A549 (cell line): Measurements from ENCODE around the gene ADCYAP1R1. TPM values are rescaled to one million over a fixed set of nuclear protein-coding genes. Genes with fewer than 3 reads are reported as not detected.

Experiments used
- ATAC-seq, 2 experiments: fragments of 200-7000 bp in 1 of 2; fragments of >200 bp in 1 of 2; cut with Nextera tagmentation in 1 of 2; cut with Tn5 transposase in 1 of 2; 3 replicates each; pipeline versions ENCODE4 v1.8.0 to v1.9.1; 2018 to 2020; ENCODE audit warnings: mild to moderate bottlenecking in 1 of 2, moderate library complexity in 1 of 2
- CTCF ChIA-PET: fragments of 300-600 bp; sonication (Branson Sonifier 250); formaldehyde crosslinking; extraction: SDS; loops from one replicate; lab custom pipeline; 2021; ENCODE audit warnings: antibody characterized with exemption, inconsistent platforms; lab: Yijun Ruan, JAX
- POLR2A ChIA-PET: fragments of 350-600 bp; formaldehyde crosslinking; extraction: SDS; loops from one replicate; lab custom pipeline; 2021; ENCODE audit warnings: antibody characterized with exemption, inconsistent platforms; lab: Yijun Ruan, JAX
- DNase-seq, 2 experiments: peaks; one replicate each; pipeline versions ENCODE4 v3.0.0 to v3.0.0-alpha.2; 2011 to 2016; ENCODE audit warnings: low read depth in 1 of 2, low spot score in 1 of 2
- FAIRE-seq: peaks from 2 replicates; lab custom pipeline; 2011; peaks lifted over from hg19 to GRCh38; lab: Jason Lieb, UNC
- H3K27ac ChIP-seq, 2 experiments: fragments of >200 bp; sonication (Bioruptor Twin); formaldehyde crosslinking; 3 replicates each; pipeline ENCODE4 v1.5.1; 2016 to 2017
- H3K4me1 ChIP-seq: fragments of >200 bp; sonication (Bioruptor Twin); formaldehyde crosslinking; 3 replicates; pipeline ENCODE4 v1.6.1; 2016
- H3K4me2 ChIP-seq: fragments of >200 bp; sonication (Bioruptor Twin); formaldehyde crosslinking; 3 replicates; pipeline ENCODE4 v1.6.1; 2016
- H3K4me3 ChIP-seq: fragments of >200 bp; sonication (Bioruptor Twin); formaldehyde crosslinking; 3 replicates; pipeline ENCODE4 v1.5.1; 2016
- H3K9me3 ChIP-seq: fragments of >200 bp; sonication (Bioruptor Twin); formaldehyde crosslinking; 3 replicates; pipeline ENCODE4 v1.6.1; 2016
- CEBPB ChIP-seq, 2 experiments: fragments of >200 bp in 1 of 2; sonication (Bioruptor Twin) in 1 of 2; formaldehyde crosslinking in 1 of 2; IDR thresholded peaks; 2 replicates each; pipeline ENCODE4 v1.6.1; 2012 to 2016
- CHD2 ChIP-seq: fragments of 150-350 bp; IDR thresholded peaks from 2 replicates; pipeline ENCODE4 v1.6.1; 2014; ENCODE audit warnings: low read length; ENCODE audit not compliant: partially characterized antibody
- EHF ChIP-seq: fragments of 250-450 bp; sonication (Bioruptor Pico); IDR thresholded peaks from 2 replicates; pipeline ENCODE4 v1.5.0; 2020; ENCODE audit warnings: mild to moderate bottlenecking
- EHMT2 ChIP-seq: fragments of 200-600 bp; sonication (generic); IDR thresholded peaks from 2 replicates; pipeline ENCODE4 v1.6.1; 2016; ENCODE audit warnings: antibody characterized with exemption, low read depth, mild to moderate bottlenecking, moderate library complexity
- EP300 ChIP-seq, 2 experiments: fragments of >200 bp; sonication (Bioruptor Twin); formaldehyde crosslinking; IDR thresholded peaks; 2 replicates in 1 of 2; 3 replicates in 1 of 2; pipeline ENCODE4 v1.6.1; 2016 to 2017
- ESRRA ChIP-seq: fragments of 150-350 bp; IDR thresholded peaks from 2 replicates; pipeline ENCODE4 v1.6.1; 2014; ENCODE audit warnings: mild to moderate bottlenecking, low read length, borderline replicate concordance
- FOSL2 ChIP-seq, 2 experiments: fragments of 450-650 bp in 1 of 2; fragments of >200 bp in 1 of 2; sonication (Bioruptor Twin) in 1 of 2; formaldehyde crosslinking; IDR thresholded peaks; 2 replicates each; pipeline versions ENCODE4 v1.5.0 to v1.6.1; 2016 to 2020; ENCODE audit warnings: mild to moderate bottlenecking in 1 of 2, moderate library complexity in 1 of 2
- HDAC2 ChIP-seq: fragments of 200-600 bp; sonication (generic); IDR thresholded peaks from 2 replicates; pipeline ENCODE4 v1.6.1; 2016
- HEYL ChIP-seq: fragments of 250-450 bp; sonication (Bioruptor Pico); IDR thresholded peaks from 2 replicates; pipeline ENCODE4 v1.8.0; 2021; ENCODE audit warnings: mild to moderate bottlenecking, moderate library complexity
- HOXB5 ChIP-seq: fragments of 250-450 bp; sonication (Bioruptor Pico); IDR thresholded peaks from 2 replicates; pipeline ENCODE4 v1.5.0; 2020; ENCODE audit warnings: mild to moderate bottlenecking, moderate library complexity
- JUN ChIP-seq, 2 experiments: fragments of >200 bp; sonication (Bioruptor Twin); formaldehyde crosslinking; IDR thresholded peaks; 2 replicates in 1 of 2; 3 replicates in 1 of 2; pipeline ENCODE4 v1.6.1; 2016 to 2017
- JUNB ChIP-seq: fragments of >200 bp; sonication (Bioruptor Twin); formaldehyde crosslinking; IDR thresholded peaks from 2 replicates; pipeline ENCODE4 v1.6.1; 2016
- MAZ ChIP-seq: fragments of 150-350 bp; IDR thresholded peaks from 2 replicates; pipeline ENCODE4 v1.6.1; 2014; ENCODE audit warnings: antibody characterized with exemption, low read depth, low read length, borderline replicate concordance
- NPAS2 ChIP-seq: fragments of 250-450 bp; sonication (Bioruptor Pico); IDR thresholded peaks from 2 replicates; pipeline ENCODE4 v1.8.0; 2022; ENCODE audit warnings: mild to moderate bottlenecking, moderate library complexity, borderline replicate concordance
- POLR2A ChIP-seq: IDR thresholded peaks from 2 replicates; pipeline ENCODE4 v1.6.1; 2012; ENCODE audit warnings: mild to moderate bottlenecking, low read length
- POLR2AphosphoS2 ChIP-seq: conservative IDR thresholded peaks from 2 replicates; pipeline ENCODE4 v1.6.1; 2012; ENCODE audit warnings: low read length, improper control_type of control experiment, inconsistent platforms
- RAD21 ChIP-seq, 2 experiments: fragments of >200 bp in 1 of 2; sonication (Bioruptor Twin) in 1 of 2; formaldehyde crosslinking in 1 of 2; IDR thresholded peaks in 1 of 2; conservative IDR thresholded peaks in 1 of 2; 2 replicates in 1 of 2; 3 replicates in 1 of 2; pipeline ENCODE4 v1.6.1; 2012 to 2018; ENCODE audit warnings: inconsistent platforms in 1 of 2
- RARB ChIP-seq: fragments of 250-450 bp; sonication (Bioruptor Pico); IDR thresholded peaks from 2 replicates; pipeline ENCODE4 v1.8.0; 2021; ENCODE audit warnings: mild to moderate bottlenecking, moderate library complexity
- RCOR1 ChIP-seq: fragments of 150-350 bp; IDR thresholded peaks from 2 replicates; pipeline ENCODE4 v1.6.1; 2014; ENCODE audit warnings: antibody characterized with exemption, low read length, low read depth
- RNF2 ChIP-seq: fragments of 200-600 bp; sonication (generic); IDR thresholded peaks from 2 replicates; pipeline ENCODE4 v1.6.1; 2016; ENCODE audit warnings: low read depth, mild to moderate bottlenecking, antibody characterized with exemption, moderate library complexity, borderline replicate concordance
- SMC3 ChIP-seq: fragments of >200 bp; sonication (Bioruptor Twin); formaldehyde crosslinking; IDR thresholded peaks from 3 replicates; pipeline ENCODE4 v1.6.1; 2018; ENCODE audit warnings: inconsistent platforms
- SREBF2 ChIP-seq: fragments of 450-650 bp; IDR thresholded peaks from 2 replicates; pipeline ENCODE4 v1.6.1; 2014; ENCODE audit warnings: mild to moderate bottlenecking, moderate library complexity
- ZC3H11A ChIP-seq: fragments of 450-650 bp; IDR thresholded peaks from 2 replicates; pipeline ENCODE4 v1.6.1; 2014; ENCODE audit warnings: antibody characterized with exemption, mild to moderate bottlenecking
- ZNF302 ChIP-seq: fragments of 250-450 bp; sonication (Bioruptor Pico); IDR thresholded peaks from 2 replicates; pipeline ENCODE4 v1.9.0; 2021; ENCODE audit warnings: inconsistent platforms, mild to moderate bottlenecking, moderate library complexity
- WGBS: methylation state at CpG from one replicate; pipeline ENCODE4 v1.1.6; 2017; ENCODE audit errors: missing lambda C conversion rate; 5-methylcytosine and 5-hydroxymethylcytosine counted together
- polyA plus RNA-seq, 4 experiments: library from polyadenylated mRNA; depleted of rRNA in 3 of 4; stranded (reverse); fragments of >200 nt; fragmentation: RNase III in 1 of 4; extraction: RNeasy Plus Mini Kit Qiagen cat#74134 plus additional on column Dnase treatment in 1 of 4; gene quantifications; 2 replicates in 3 of 4; 3 replicates in 1 of 4; pipeline ENCODE4 v1.2.3, GENCODE V29; 2011 to 2017
- TF ChIP-seq, protein P1 (sequence below): IDR thresholded peaks from 2 replicates; pipeline ENCODE4 v1.6.1; 2012
- TF ChIP-seq, protein P2 (sequence below): fragments of 250-450 bp; sonication (Bioruptor Pico); IDR thresholded peaks from 2 replicates; pipeline ENCODE4 v1.5.0; 2020; ENCODE audit warnings: low read depth, mild to moderate bottlenecking, moderate library complexity
- TF ChIP-seq, protein P3 (sequence below): fragments of >200 bp; sonication (Bioruptor Twin); formaldehyde crosslinking; IDR thresholded peaks from 3 replicates; pipeline ENCODE4 v1.6.1; 2016
- TF ChIP-seq, protein P4 (sequence below): fragments of 150-350 bp; IDR thresholded peaks from 2 replicates; pipeline ENCODE4 v1.6.1; 2014; ENCODE audit warnings: low read depth, mild to moderate bottlenecking, low read length

Gene ADCYAP1R1
- polyA plus RNA-seq, 2 of the 4 experiments (the other 2 are of a cell fraction): 0.01 TPM; not detected in 1

DNA sequence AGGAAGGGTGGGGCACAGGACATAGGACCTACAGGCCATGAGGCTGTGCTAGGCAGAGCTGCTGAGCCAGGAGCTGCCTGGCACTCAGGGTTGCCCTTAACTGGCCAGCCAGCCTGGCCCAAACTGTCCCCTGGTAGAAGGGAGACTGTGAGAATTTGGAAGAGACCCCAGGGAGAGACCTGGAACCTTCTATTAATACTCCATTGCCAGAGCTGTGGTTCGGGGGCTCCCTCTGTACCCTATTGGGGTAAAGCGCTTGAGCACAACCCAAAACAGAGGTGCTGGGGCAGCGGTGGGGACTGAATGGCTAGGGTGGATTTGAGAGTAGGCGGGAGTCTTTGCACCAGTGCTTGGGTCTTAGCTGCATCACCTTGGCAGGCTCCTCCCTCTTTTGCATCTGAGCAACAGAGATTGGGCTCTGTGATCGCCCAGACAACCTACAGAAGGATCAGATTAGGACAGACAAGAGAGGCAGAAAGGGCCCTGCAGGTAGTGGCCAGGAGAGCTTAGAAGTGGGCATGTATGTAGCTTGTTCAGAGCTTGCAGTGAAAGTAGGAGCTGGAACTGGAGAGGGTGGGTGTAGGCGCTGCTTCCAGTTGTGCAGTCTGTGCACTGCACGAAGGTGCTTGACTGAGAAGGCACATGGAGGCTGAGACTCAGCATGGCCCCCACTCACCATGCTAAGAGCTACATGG is 53.3 kb downstream of the ADCYAP1R1 start:
- H3K4me2 ChIP-seq: no peak overlapping the region
- H3K4me3 ChIP-seq: no peak overlapping the region
- FAIRE-seq (no peak), DNase-seq (no peak), ATAC-seq (no peak)
- 23% methylated on average over 7 of the region's 7 CpGs for WGBS
- no peak overlapping the region for H3K27ac ChIP-seq
- H3K9me3 ChIP-seq: no peaks in the 10 kb centered on the region
- H3K4me1 ChIP-seq: no peaks in the 10 kb centered on the region
- CTCF ChIA-PET: interaction anchor here (0.5 to 13.4 kb wide), 6 partner anchors 8 to 383 kb away, joined by 3 to 141 read pairs (median 3); no protein-coding TSS in a partner anchor
- no peak for TF ChIP-seq EHMT2
- TF ChIP-seq JUNB: no peak
- no peak for TF ChIP-seq RNF2
- no peak for TF ChIP-seq FOSL2 (IDR thresholded peaks at IDR 0.05)
- no peak for TF ChIP-seq FOSL2 (CRISPR knock-in tag; IDR thresholded peaks at IDR 0.05)
- no peak for TF ChIP-seq ZNF302 (CRISPR knock-in tag)
- TF ChIP-seq CHD2: no peak
- no peak for TF ChIP-seq RARB (CRISPR knock-in tag)
- TF ChIP-seq CEBPB (IDR thresholded peaks at IDR 0.05): no peak
- TF ChIP-seq HEYL (CRISPR knock-in tag): no peak
- no peak for TF ChIP-seq SREBF2
- TF ChIP-seq EP300 (IDR thresholded peaks at IDR 0.05): no peak
- TF ChIP-seq JUN (IDR thresholded peaks at IDR 0.05): no peak
- no peak for TF ChIP-seq SMC3
- TF ChIP-seq RAD21 (conservative IDR thresholded peaks at IDR 0.05 in 1 of 2, IDR thresholded peaks at IDR 0.05 in 1 of 2): no peak
- TF ChIP-seq, protein P1, sequence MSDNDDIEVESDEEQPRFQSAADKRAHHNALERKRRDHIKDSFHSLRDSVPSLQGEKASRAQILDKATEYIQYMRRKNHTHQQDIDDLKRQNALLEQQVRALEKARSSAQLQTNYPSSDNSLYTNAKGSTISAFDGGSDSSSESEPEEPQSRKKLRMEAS: no peak
- no peak for TF ChIP-seq POLR2A
- no peak for TF ChIP-seq EHF (CRISPR knock-in tag)
- no peak for TF ChIP-seq ESRRA
- no peak for TF ChIP-seq RCOR1
- POLR2A ChIA-PET: no interaction called here

DNA sequence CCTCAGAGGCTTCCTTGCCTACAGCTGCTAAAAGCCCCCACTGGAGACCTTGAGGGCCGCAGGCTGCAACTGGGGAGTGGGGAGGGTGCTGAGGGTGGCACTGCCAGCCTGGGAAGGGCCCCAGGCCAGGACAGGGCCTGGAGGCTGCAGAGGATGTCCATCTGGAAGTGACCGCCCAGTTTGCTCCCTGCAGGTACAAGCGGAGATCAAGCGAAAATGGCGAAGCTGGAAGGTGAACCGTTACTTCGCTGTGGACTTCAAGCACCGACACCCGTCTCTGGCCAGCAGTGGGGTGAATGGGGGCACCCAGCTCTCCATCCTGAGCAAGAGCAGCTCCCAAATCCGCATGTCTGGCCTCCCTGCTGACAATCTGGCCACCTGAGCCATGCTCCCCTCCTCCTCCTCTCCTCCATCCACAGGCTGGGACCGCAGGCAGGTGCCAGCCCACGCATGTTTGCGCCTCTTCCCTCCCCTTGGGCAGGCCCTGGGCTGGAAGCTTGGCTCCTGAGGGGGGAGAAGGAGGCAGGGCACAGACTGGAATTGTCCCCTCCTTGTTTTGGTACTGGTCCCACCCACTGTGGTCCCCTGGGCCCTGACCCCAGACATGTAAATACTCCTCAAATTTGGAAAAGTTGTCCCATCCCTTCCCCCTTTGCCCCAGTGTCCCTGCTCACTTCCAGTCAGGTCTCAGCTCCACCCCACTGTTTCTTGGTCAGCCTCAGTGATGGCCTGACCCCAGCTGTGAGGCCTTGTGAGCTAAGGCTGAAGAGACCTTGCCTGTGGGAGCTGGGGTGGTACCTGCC is 54.4 kb downstream of the ADCYAP1R1 start:
- ATAC-seq: no peak
- DNase-seq: no peak
- no peak overlapping the region for H3K4me2 ChIP-seq
- 42% methylated on average over 13 of the region's 13 CpGs for WGBS
- POLR2A ChIA-PET: no interaction called here
- no peaks in the 10 kb centered on the region for H3K4me1 ChIP-seq
- FAIRE-seq: no peak
- no peak for TF ChIP-seq EHMT2
- no peak for TF ChIP-seq POLR2A
- TF ChIP-seq, protein P2, sequence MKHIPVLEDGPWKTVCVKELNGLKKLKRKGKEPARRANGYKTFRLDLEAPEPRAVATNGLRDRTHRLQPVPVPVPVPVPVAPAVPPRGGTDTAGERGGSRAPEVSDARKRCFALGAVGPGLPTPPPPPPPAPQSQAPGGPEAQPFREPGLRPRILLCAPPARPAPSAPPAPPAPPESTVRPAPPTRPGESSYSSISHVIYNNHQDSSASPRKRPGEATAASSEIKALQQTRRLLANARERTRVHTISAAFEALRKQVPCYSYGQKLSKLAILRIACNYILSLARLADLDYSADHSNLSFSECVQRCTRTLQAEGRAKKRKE (CRISPR knock-in tag): no peak
- TF ChIP-seq HDAC2: no peak
- TF ChIP-seq POLR2AphosphoS2: no peak
- no peak for TF ChIP-seq ZC3H11A
- no peak for TF ChIP-seq NPAS2 (CRISPR knock-in tag)
- no peak for TF ChIP-seq MAZ
- TF ChIP-seq HOXB5 (CRISPR knock-in tag): no peak
- TF ChIP-seq, protein P3, sequence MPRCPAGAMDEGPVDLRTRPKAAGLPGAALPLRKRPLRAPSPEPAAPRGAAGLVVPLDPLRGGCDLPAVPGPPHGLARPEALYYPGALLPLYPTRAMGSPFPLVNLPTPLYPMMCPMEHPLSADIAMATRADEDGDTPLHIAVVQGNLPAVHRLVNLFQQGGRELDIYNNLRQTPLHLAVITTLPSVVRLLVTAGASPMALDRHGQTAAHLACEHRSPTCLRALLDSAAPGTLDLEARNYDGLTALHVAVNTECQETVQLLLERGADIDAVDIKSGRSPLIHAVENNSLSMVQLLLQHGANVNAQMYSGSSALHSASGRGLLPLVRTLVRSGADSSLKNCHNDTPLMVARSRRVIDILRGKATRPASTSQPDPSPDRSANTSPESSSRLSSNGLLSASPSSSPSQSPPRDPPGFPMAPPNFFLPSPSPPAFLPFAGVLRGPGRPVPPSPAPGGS: no peak
- TF ChIP-seq, protein P4, sequence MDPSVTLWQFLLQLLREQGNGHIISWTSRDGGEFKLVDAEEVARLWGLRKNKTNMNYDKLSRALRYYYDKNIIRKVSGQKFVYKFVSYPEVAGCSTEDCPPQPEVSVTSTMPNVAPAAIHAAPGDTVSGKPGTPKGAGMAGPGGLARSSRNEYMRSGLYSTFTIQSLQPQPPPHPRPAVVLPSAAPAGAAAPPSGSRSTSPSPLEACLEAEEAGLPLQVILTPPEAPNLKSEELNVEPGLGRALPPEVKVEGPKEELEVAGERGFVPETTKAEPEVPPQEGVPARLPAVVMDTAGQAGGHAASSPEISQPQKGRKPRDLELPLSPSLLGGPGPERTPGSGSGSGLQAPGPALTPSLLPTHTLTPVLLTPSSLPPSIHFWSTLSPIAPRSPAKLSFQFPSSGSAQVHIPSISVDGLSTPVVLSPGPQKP: no peak
- TF ChIP-seq RNF2: no peak
- no peaks in the 10 kb centered on the region for H3K9me3 ChIP-seq
- H3K27ac ChIP-seq: no peak overlapping the region
- CTCF ChIA-PET: interaction anchor here (0.7 to 13.4 kb wide), 8 partner anchors 9 to 267 kb away, joined by 3 to 141 read pairs (median 3); no protein-coding TSS in a partner anchor
- no peak overlapping the region for H3K4me3 ChIP-seq
